ENCODE data around the gene MALAT1. TPM values are rescaled to one million over a fixed set of nuclear protein-coding genes. Genes with fewer than 3 reads are reported as not detected.

Gene MALAT1
- polyA plus RNA-seq, 1 experiment = 1,149 TPM

GRCh38 chr11:65482306-65482850 is 16.5 kb upstream of the MALAT1 start:
- H3K27me3 ChIP-seq (ENCODE audit: control insufficient read depth, insufficient read depth, low read length) = no peaks in the 10 kb centered on the region
- H3K27ac ChIP-seq (ENCODE audit: low read depth, low read length) = peak overlapping the region; percentile 52
- POLR2A ChIA-PET = interaction anchor here (1.0 to 8.3 kb wide), 5 partner anchors 10 to 66 kb away, joined by 3 to 657 read pairs (median 13); partner anchors contain the start of gene MALAT1
- CTCF ChIA-PET = no interaction called here
- no peak overlapping the region for H3K4me3 ChIP-seq (ENCODE audit: low read depth, low read length)
- no peak for DNase-seq (ENCODE audit: low read depth, low spot score)
- TF ChIP-seq CTCF (IDR thresholded peaks at IDR 0.05; ENCODE audit: low read depth, low read length) = no peak
- no peaks in the 10 kb centered on the region for H3K9me3 ChIP-seq (ENCODE audit: control insufficient read depth, insufficient read depth, low read length)

DNA sequence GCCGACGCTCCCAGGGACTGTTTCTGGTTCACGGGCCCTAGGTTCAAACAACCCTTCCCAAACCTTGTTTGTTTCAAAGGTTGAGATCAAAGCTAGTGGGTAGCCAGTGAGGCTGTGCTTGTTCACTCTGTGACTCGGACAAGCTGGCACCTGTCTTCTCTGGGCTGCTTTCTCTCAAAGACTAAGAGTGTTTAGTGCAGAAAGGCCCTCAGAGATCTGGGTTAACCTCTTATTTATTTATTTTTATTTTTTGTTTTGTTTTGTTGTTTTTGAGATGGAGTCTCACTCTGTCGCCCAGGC is 13.0 kb upstream of the MALAT1 start:
- Histone ChIP-seq H3K27me3 (ENCODE audit: control insufficient read depth, insufficient read depth, low read length) (no peaks in the 10 kb centered on the region), H3K27ac (ENCODE audit: low read depth, low read length) (peak overlapping the region; percentile 57), H3K9me3 (ENCODE audit: control insufficient read depth, insufficient read depth, low read length) (no peaks in the 10 kb centered on the region; the same call in 1 of the 2 replicates), H3K4me3 (ENCODE audit: low read depth, low read length) (no peak overlapping the region)
- no peak for DNase-seq (ENCODE audit: low read depth, low spot score)
- CTCF ChIA-PET = interaction anchor here (1.9 kb wide), 1 partner anchor 69 kb away, joined by 8 read pairs; no protein-coding TSS in a partner anchor
- TF ChIP-seq CTCF (IDR thresholded peaks at IDR 0.05; ENCODE audit: low read depth, low read length) = no peak
- POLR2A ChIA-PET = interaction anchor here (0.9 to 9.2 kb wide), 4 partner anchors 13 to 63 kb away, joined by 3 to 242 read pairs (median 44); partner anchors contain the start of genes MALAT1 and NEAT1

GRCh38 chr11:65486570-65487466 is 12.0 kb upstream of the MALAT1 start:
- Histone ChIP-seq H3K27me3 (ENCODE audit: control insufficient read depth, insufficient read depth, low read length) (no peaks in the 10 kb centered on the region), H3K9me3 (ENCODE audit: control insufficient read depth, insufficient read depth, low read length) (no peaks in the 10 kb centered on the region; the same call in 1 of the 2 replicates), H3K27ac (ENCODE audit: low read depth, low read length) (peak overlapping the region; percentile 93), H3K4me3 (ENCODE audit: low read depth, low read length) (peak overlapping the region; percentile 10; the same call in 1 of the 2 replicates)
- TF ChIP-seq CTCF (IDR thresholded peaks at IDR 0.05; ENCODE audit: low read depth, low read length) = no peak
- no peak for DNase-seq (ENCODE audit: low read depth, low spot score)
- CTCF ChIA-PET = interaction anchor here (1.9 to 3.0 kb wide), 3 partner anchors 7 to 70 kb away, joined by 8 to 20 read pairs (median 8); no protein-coding TSS in a partner anchor
- POLR2A ChIA-PET = interaction anchor here (0.7 to 9.2 kb wide), 9 partner anchors 9 to 65 kb away, joined by 3 to 242 read pairs (median 6); partner anchors contain the start of genes MALAT1, NEAT1 and SCYL1

GRCh38 chr11:65487467-65488272 is 11.2 kb upstream of the MALAT1 start:
- DNase-seq (ENCODE audit: low read depth, low spot score) = peak; percentile 100
- peak overlapping the region; percentile 45 for H3K4me3 ChIP-seq (ENCODE audit: low read depth, low read length)
- TF ChIP-seq CTCF (IDR thresholded peaks at IDR 0.05; ENCODE audit: low read depth, low read length) = no peak
- H3K27me3 ChIP-seq (ENCODE audit: control insufficient read depth, insufficient read depth, low read length) = no peaks in the 10 kb centered on the region
- H3K9me3 ChIP-seq (ENCODE audit: control insufficient read depth, insufficient read depth, low read length) = no peaks in the 10 kb centered on the region; the same call in 1 of the 2 replicates
- peak overlapping the region; percentile 99 for H3K27ac ChIP-seq (ENCODE audit: low read depth, low read length)
- POLR2A ChIA-PET = interaction anchor here (0.5 to 9.2 kb wide), 11 partner anchors 10 to 66 kb away, joined by 3 to 242 read pairs (median 5); partner anchors contain the start of genes MALAT1, NEAT1 and SCYL1
- CTCF ChIA-PET = interaction anchor here (0.7 to 3.0 kb wide), 3 partner anchors 8 to 16 kb away, joined by 4 to 20 read pairs (median 8); no protein-coding TSS in a partner anchor
